Mesenchymal stem cell (in vitro differentiated cells and primary cell): ENCODE measurements around the gene EML6.

ENCODE experiments used
- DNase-seq: peaks from one replicate; pipeline ENCODE4 v3.0.0-alpha.2; 2013
- H2AFZ ChIP-seq: one replicate; pipeline ENCODE4 v1.6.1; 2013; ENCODE audit warnings: low read depth, mild to moderate bottlenecking, control low read depth, inconsistent platforms, low read length, moderate library complexity
- H2AK5ac ChIP-seq: 2 replicates; pipeline ENCODE4 v1.6.1; 2013; ENCODE audit warnings: low read length, moderate library complexity, mild to moderate bottlenecking, inconsistent platforms; ENCODE audit not compliant: severe bottlenecking
- H2BK120ac ChIP-seq: one replicate; pipeline ENCODE4 v1.6.1; 2013; ENCODE audit warnings: low read depth, mild to moderate bottlenecking, inconsistent platforms, low read length, moderate library complexity
- H2BK12ac ChIP-seq, 2 experiments: one replicate each; pipeline ENCODE4 v1.6.1; 2013; ENCODE audit warnings: inconsistent platforms in 2 of 2, low read length in 2 of 2, mild to moderate bottlenecking in 2 of 2, moderate library complexity in 2 of 2, control low read depth in 1 of 2
- H2BK15ac ChIP-seq: one replicate; pipeline ENCODE4 v1.6.1; 2013; ENCODE audit warnings: mild to moderate bottlenecking, low read depth, inconsistent platforms; ENCODE audit not compliant: poor library complexity, severe bottlenecking
- H2BK5ac ChIP-seq: 2 replicates; pipeline ENCODE4 v1.6.1; 2013; ENCODE audit warnings: low read depth, mild to moderate bottlenecking, low read length, control low read depth, inconsistent platforms; ENCODE audit not compliant: poor library complexity, severe bottlenecking
- H3K14ac ChIP-seq, 2 experiments: one replicate each; pipeline ENCODE4 v1.6.1; 2013; ENCODE audit warnings: inconsistent platforms in 2 of 2, low read length in 2 of 2, control low read depth in 1 of 2, mild to moderate bottlenecking in 1 of 2, moderate library complexity in 1 of 2
- H3K18ac ChIP-seq, 2 experiments: one replicate each; pipeline ENCODE4 v1.6.1; 2013; ENCODE audit warnings: inconsistent platforms in 2 of 2, low read length in 2 of 2, control low read depth in 1 of 2, low read depth in 1 of 2, mild to moderate bottlenecking in 1 of 2
- H3K23ac ChIP-seq, 2 experiments: one replicate each; pipeline ENCODE4 v1.6.1; 2013; ENCODE audit warnings: inconsistent platforms in 2 of 2, low read length in 2 of 2, mild to moderate bottlenecking in 2 of 2, moderate library complexity in 2 of 2, control low read depth in 1 of 2
- H3K27ac ChIP-seq: 2 replicates; pipeline ENCODE4 v1.5.1; 2013; ENCODE audit warnings: mild to moderate bottlenecking, moderate library complexity, low read length, control low read depth, inconsistent platforms; ENCODE audit not compliant: poor library complexity, severe bottlenecking
- H3K27me3 ChIP-seq, 2 experiments: 2 replicates each; pipeline versions ENCODE4 v1.6.1 to v1.7.0; 2013; ENCODE audit warnings: low read length in 2 of 2, mild to moderate bottlenecking in 2 of 2, moderate library complexity in 2 of 2, control low read depth in 1 of 2, inconsistent platforms in 1 of 2; ENCODE audit not compliant: control insufficient read depth in 1 of 2, insufficient read depth in 1 of 2
- H3K36me3 ChIP-seq, 2 experiments: 2 replicates each; pipeline versions ENCODE4 v1.6.1 to v1.7.0; 2013; ENCODE audit warnings: low read length in 2 of 2, control low read depth in 1 of 2, inconsistent platforms in 1 of 2, low read depth in 1 of 2, mild to moderate bottlenecking in 1 of 2; ENCODE audit not compliant: insufficient read depth in 2 of 2, control insufficient read depth in 1 of 2
- H3K4ac ChIP-seq, 2 experiments: one replicate each; pipeline ENCODE4 v1.6.1; 2013; ENCODE audit warnings: inconsistent platforms in 2 of 2, low read length in 2 of 2, mild to moderate bottlenecking in 2 of 2, moderate library complexity in 2 of 2, control low read depth in 1 of 2, low read depth in 1 of 2
- H3K4me1 ChIP-seq: 2 replicates; pipeline ENCODE4 v1.6.1; 2013; ENCODE audit warnings: low read depth, low read length, control low read depth; ENCODE audit not compliant: control insufficient read depth, insufficient read depth
- H3K4me2 ChIP-seq: 2 replicates; pipeline ENCODE4 v1.6.1; 2013; ENCODE audit warnings: low read length, mild to moderate bottlenecking, inconsistent platforms; ENCODE audit not compliant: poor library complexity, severe bottlenecking
- H3K4me3 ChIP-seq, 2 experiments: 2 replicates each; pipeline versions ENCODE4 v1.5.1 to v1.7.0; 2013; ENCODE audit warnings: low read length in 2 of 2, mild to moderate bottlenecking in 2 of 2, control low read depth in 1 of 2, low read depth in 1 of 2; ENCODE audit not compliant: insufficient read depth in 1 of 2
- H3K79me1 ChIP-seq: replicated peaks from 2 replicates; pipeline ENCODE4 v1.6.1; 2013; ENCODE audit warnings: mild to moderate bottlenecking, control low read depth, low read length, inconsistent platforms; ENCODE audit not compliant: poor library complexity, severe bottlenecking
- H3K9ac ChIP-seq: 2 replicates; pipeline ENCODE4 v1.7.0; 2013; ENCODE audit warnings: mild to moderate bottlenecking, low read length, moderate library complexity
- H3K9me3 ChIP-seq: 2 replicates; pipeline ENCODE4 v1.7.0; 2013; ENCODE audit warnings: mild to moderate bottlenecking, low read length; ENCODE audit not compliant: control insufficient read depth
- H4K8ac ChIP-seq: one replicate; pipeline ENCODE4 v1.6.1; 2013; ENCODE audit warnings: inconsistent platforms, mild to moderate bottlenecking, low read length, moderate library complexity
- H4K91ac ChIP-seq: one replicate; pipeline ENCODE4 v1.6.1; 2013; ENCODE audit warnings: mild to moderate bottlenecking, low read length, inconsistent platforms
- WGBS: methylation state at CpG from one replicate; pipeline ENCODE4 v1.1.7; 2013; ENCODE audit warnings: mixed read lengths; 5-methylcytosine and 5-hydroxymethylcytosine counted together

EML6 gene

DNA sequence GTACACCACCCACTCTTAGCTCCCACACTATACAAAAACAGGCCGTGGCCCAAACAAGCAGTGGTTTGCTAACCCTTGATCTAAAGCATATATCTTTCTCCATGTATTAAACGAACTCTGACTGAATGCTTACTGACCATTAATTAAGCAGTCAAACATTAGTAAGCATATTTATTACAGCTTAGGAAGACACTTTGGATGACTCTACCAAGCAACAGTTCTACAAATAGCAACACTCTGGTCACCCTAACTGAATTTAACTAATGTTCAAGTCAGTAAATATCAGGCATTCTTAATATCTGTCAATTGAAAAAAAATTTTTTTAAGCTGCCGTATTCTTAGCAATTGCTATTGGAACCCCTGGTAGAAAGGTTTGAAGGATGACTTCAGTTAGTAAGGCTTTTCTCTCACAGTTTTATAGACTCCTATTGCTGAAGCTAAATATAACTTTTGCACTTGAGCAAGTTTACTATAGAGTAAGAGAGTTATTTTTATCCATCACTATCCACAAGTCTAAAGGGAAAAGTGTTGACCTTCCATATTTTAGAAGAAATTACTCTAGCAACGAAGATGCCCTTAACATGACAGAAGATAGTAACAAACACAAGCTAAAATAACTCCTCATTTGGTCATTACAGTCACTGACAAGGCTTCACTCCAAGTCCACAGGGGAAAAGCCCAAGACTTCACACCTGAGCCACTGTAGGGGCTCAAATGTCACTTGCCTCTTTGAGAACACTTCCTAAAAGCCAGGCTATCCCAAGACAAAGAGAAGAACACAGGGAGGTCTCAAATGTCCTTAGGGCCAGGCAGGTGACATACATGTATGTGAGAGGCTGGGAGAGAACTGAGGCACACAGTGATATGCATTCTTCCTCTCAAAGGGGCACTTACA is 252.4 kb downstream of the EML6 start:
- Histone ChIP-seq H2BK120ac (no peak overlapping the region), H3K4me3 (no peak overlapping the region), H3K18ac (peak overlapping the region in 1 of 2 experiments; percentile 43), H3K4ac (no peak overlapping the region), H2BK15ac (no peak overlapping the region), H3K27me3 (no peaks in the 10 kb centered on the region), H3K4me1 (peaks cover 3% of the 10 kb centered on the region), H2BK5ac (no peak overlapping the region), H3K27ac (no peak overlapping the region), H3K79me1 (no peaks in the 10 kb centered on the region), H4K91ac (no peak overlapping the region), H3K4me2 (no peak overlapping the region), H3K14ac (no peak overlapping the region), H3K9ac (no peak overlapping the region), H3K9me3 (no peaks in the 10 kb centered on the region), H4K8ac (no peak overlapping the region), H2AK5ac (no peak overlapping the region), H2BK12ac (no peak overlapping the region), H3K36me3 (peaks cover 5 to 88% of the 10 kb centered on the region in 2 experiments), H2AFZ (no peak overlapping the region), H3K23ac (no peak overlapping the region)
- 70% methylated on average over 4 of the region's 4 CpGs for WGBS
- DNase-seq: peak; percentile 62

DNA sequence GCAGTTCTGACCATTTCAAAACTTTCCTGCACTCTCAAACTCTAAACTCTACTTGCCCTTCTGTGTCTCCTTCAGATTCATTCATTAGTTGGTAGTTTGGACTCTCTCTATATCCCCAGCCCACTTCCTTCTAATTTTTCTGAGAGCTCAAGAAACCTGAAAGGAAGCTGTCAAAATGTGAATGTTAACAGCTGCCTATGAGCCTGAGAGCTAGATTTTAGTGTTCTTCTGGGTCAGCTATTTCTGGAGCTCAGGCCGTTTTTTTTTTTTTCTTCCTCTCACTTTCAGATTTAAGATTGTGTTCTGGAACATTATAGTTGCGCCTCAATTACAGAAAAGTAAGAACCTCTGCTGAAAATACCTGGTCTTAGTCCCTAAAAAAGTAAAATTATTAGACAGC is 253.7 kb downstream of the EML6 start:
- Histone ChIP-seq H3K27me3 (no peaks in the 10 kb centered on the region), H3K4me2 (no peak overlapping the region), H3K4me3 (no peak overlapping the region), H2BK12ac (no peak overlapping the region), H3K18ac (no peak overlapping the region), H2AK5ac (no peak overlapping the region), H3K27ac (no peak overlapping the region), H3K23ac (no peak overlapping the region), H2BK15ac (no peak overlapping the region), H3K9ac (no peak overlapping the region), H2BK120ac (no peak overlapping the region), H4K8ac (no peak overlapping the region), H3K14ac (no peak overlapping the region), H2BK5ac (no peak overlapping the region), H3K36me3 (peaks cover 5 to 87% of the 10 kb centered on the region in 2 experiments), H4K91ac (no peak overlapping the region), H2AFZ (no peak overlapping the region), H3K4ac (no peak overlapping the region), H3K79me1 (no peaks in the 10 kb centered on the region), H3K4me1 (peaks cover 3% of the 10 kb centered on the region), H3K9me3 (no peaks in the 10 kb centered on the region)
- peak; percentile 58 for DNase-seq
- no CpG with 5 or more reads among the region's 2 CpGs for WGBS

DNA sequence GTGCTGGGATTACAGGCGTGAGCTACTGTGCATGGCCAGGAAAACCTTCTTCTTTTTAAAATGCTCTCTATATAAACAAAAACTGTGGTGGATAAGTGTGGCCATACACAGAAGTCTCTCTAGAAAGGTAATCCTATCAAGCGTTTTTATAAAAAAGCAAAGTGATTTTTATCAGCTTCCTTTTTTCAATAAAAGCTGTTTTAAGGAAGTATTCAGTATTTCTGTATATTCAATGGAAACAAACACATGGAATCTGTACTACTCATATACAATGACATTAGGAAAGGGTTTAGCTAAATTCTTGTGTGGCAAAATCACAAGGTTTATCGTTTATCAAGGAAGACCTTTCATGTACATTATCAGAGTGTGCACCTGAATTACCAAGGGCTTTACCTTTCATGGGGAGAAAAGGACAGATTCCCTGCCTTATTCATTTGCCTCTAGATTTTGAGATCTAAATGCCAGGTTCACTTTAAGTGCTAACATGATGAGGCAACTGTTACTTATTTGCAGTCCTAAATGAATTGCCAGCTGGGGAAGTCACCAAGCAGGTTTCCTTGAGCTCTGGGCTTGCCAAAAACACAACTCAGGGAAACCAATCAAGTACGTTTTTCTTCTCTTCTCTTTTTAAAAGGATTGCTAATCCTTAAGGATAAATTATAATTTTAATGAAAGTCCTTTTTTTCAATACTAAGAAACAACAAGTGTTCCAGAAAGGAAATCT is 256.0 kb downstream of the EML6 start:
- Histone ChIP-seq H3K18ac (no peak overlapping the region), H3K4me3 (no peak overlapping the region), H4K8ac (no peak overlapping the region), H3K9ac (no peak overlapping the region), H4K91ac (no peak overlapping the region), H3K4me2 (no peak overlapping the region), H3K14ac (no peak overlapping the region), H3K9me3 (no peaks in the 10 kb centered on the region), H3K36me3 (peaks cover 2 to 88% of the 10 kb centered on the region in 2 experiments), H3K79me1 (no peaks in the 10 kb centered on the region), H2BK12ac (no peak overlapping the region), H3K4ac (no peak overlapping the region), H2AK5ac (no peak overlapping the region), H2BK5ac (no peak overlapping the region), H2BK120ac (no peak overlapping the region), H2AFZ (no peak overlapping the region), H2BK15ac (no peak overlapping the region), H3K23ac (no peak overlapping the region), H3K27ac (no peak overlapping the region), H3K27me3 (no peaks in the 10 kb centered on the region), H3K4me1 (peaks cover 3% of the 10 kb centered on the region)
- no peak for DNase-seq
- 100% methylated on average over 1 of the region's 4 CpGs for WGBS

DNA sequence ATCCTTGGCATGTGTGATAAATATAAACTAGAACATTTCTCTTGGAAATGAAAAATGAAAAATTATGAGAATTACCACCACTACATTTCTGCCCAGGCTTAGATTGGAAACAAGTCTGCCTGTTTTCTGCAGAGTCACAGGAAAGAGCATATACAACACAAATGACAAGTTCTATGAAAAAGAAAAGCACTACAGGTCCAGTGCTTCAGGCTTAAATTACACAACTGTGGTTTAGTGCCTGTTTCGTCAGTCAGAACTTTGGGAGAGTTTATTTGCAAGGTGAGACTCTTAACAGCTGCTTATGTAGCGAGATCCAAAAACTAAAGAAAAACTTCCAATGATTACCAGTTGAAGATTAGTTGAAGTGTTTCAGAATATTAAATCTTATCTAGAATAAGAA is 257.9 kb downstream of the EML6 start:
- H3K27ac ChIP-seq: no peak overlapping the region
- H4K91ac ChIP-seq: no peak overlapping the region
- H3K79me1 ChIP-seq: no peaks in the 10 kb centered on the region
- H3K14ac ChIP-seq: no peak overlapping the region
- no peak overlapping the region for H2AFZ ChIP-seq
- H3K23ac ChIP-seq: no peak overlapping the region
- no peak overlapping the region for H3K4me2 ChIP-seq
- no peak overlapping the region for H3K4ac ChIP-seq
- H3K18ac ChIP-seq: no peak overlapping the region
- no peaks in the 10 kb centered on the region for H3K9me3 ChIP-seq
- peaks cover 1% of the 10 kb centered on the region for H3K4me1 ChIP-seq
- H2BK5ac ChIP-seq: no peak overlapping the region
- no peak overlapping the region for H2BK15ac ChIP-seq
- peaks cover 0 to 88% of the 10 kb centered on the region in 2 experiments for H3K36me3 ChIP-seq
- H2AK5ac ChIP-seq: no peak overlapping the region
- no peak overlapping the region for H2BK120ac ChIP-seq
- no peak overlapping the region for H4K8ac ChIP-seq
- no peaks in the 10 kb centered on the region for H3K27me3 ChIP-seq
- H3K4me3 ChIP-seq: no peak overlapping the region
- no peak overlapping the region for H3K9ac ChIP-seq
- no peak for DNase-seq
- 89% methylated on average over 1 of the region's 2 CpGs for WGBS
- no peak overlapping the region for H2BK12ac ChIP-seq
